HepG2 (cell line): Measurements from ENCODE around the gene KLHDC2. TPM values are rescaled to one million over a fixed set of nuclear protein-coding genes. Genes with fewer than 3 reads are reported as not detected.
A peak's percentile ranks its signal among the peaks of the same experiment; 100 is the strongest.
"Not testable (repeated sequence)": the region's sequence is repeated elsewhere in the genome, so short reads cannot be mapped to it uniquely, and the experiment has no call there.

Experiments
- ETV5 ChIP-seq: IDR thresholded peaks from 2 replicates; pipeline ENCODE4 v1.6.1; 2018; ENCODE audit warnings: missing biosample characterization, missing genetic modification reagents, inconsistent platforms, borderline replicate concordance
- FOXA3 ChIP-seq: IDR thresholded peaks from 2 replicates; pipeline ENCODE4 v1.6.1; 2016; ENCODE audit warnings: missing genetic modification reagents, missing compliant biosample characterization
- FOXC1 ChIP-seq: sonication (generic); formaldehyde crosslinking; IDR thresholded peaks from 2 replicates; pipeline ENCODE4 v1.8.0; 2022; ENCODE audit warnings: mild to moderate bottlenecking, missing genetic modification reagents, borderline replicate concordance
- IRF2 ChIP-seq: IDR thresholded peaks from 2 replicates; pipeline ENCODE4 v1.6.1; 2018; ENCODE audit warnings: missing genetic modification reagents, missing compliant biosample characterization
- ISL2 ChIP-seq: sonication (generic); formaldehyde crosslinking; IDR thresholded peaks from 2 replicates; pipeline ENCODE4 v1.5.0; 2020; ENCODE audit warnings: missing genetic modification reagents
- KDM3A ChIP-seq: IDR thresholded peaks from 2 replicates; pipeline ENCODE4 v1.6.1; 2018; ENCODE audit warnings: low read depth, missing compliant biosample characterization
- KDM6A ChIP-seq: IDR thresholded peaks from 2 replicates; pipeline ENCODE4 v1.6.1; 2016; ENCODE audit warnings: low read depth
- MED13 ChIP-seq: sonication (generic); formaldehyde crosslinking; IDR thresholded peaks from 2 replicates; pipeline ENCODE4 v1.5.0; 2020; ENCODE audit warnings: missing genetic modification reagents
- NCOR1 ChIP-seq: fragments of 200-600 bp; sonication (generic); IDR thresholded peaks from 2 replicates; pipeline ENCODE4 v1.7.0; 2017; ENCODE audit warnings: antibody characterized with exemption, low read length, borderline replicate concordance
- POGZ ChIP-seq: sonication (generic); formaldehyde crosslinking; IDR thresholded peaks from 2 replicates; pipeline ENCODE4 v1.4.0; 2020; ENCODE audit warnings: mild to moderate bottlenecking, missing genetic modification reagents
- PPARG ChIP-seq: conservative IDR thresholded peaks from 2 replicates; pipeline ENCODE4 v1.6.1; 2016; ENCODE audit warnings: missing biosample characterization, missing genetic modification reagents
- RELA ChIP-seq: sonication (generic); formaldehyde crosslinking; IDR thresholded peaks from 2 replicates; pipeline ENCODE4 v1.4.0; 2020; ENCODE audit warnings: missing genetic modification reagents
- REPIN1 ChIP-seq: sonication (generic); formaldehyde crosslinking; IDR thresholded peaks from 2 replicates; pipeline ENCODE4 v1.8.0; 2022; ENCODE audit warnings: missing genetic modification reagents, low read depth, mild to moderate bottlenecking, borderline replicate concordance
- SALL1 ChIP-seq: sonication (generic); formaldehyde crosslinking; IDR thresholded peaks from 2 replicates; pipeline ENCODE4 v1.8.0; 2022; ENCODE audit warnings: mild to moderate bottlenecking, missing genetic modification reagents
- SAP130 ChIP-seq: IDR thresholded peaks from 2 replicates; pipeline ENCODE4 v1.6.1; 2016; ENCODE audit warnings: low read depth
- SIX4 ChIP-seq: sonication (generic); formaldehyde crosslinking; IDR thresholded peaks from 2 replicates; pipeline ENCODE4 v1.4.0; 2020; ENCODE audit warnings: missing genetic modification reagents
- SOX13 ChIP-seq, 3 experiments: fragments of 450-650 bp in 1 of 3; sonication (generic) in 1 of 3; formaldehyde crosslinking in 1 of 3; IDR thresholded peaks in 2 of 3; conservative IDR thresholded peaks in 1 of 3; 2 replicates each; pipeline versions ENCODE4 v1.5.0 to v1.6.1; 2016 to 2020; ENCODE audit warnings: antibody characterized with exemption in 1 of 3, mild to moderate bottlenecking in 1 of 3, missing compliant biosample characterization in 1 of 3, missing genetic modification reagents in 1 of 3, moderate library complexity in 1 of 3
- SOX6 ChIP-seq, 2 experiments: fragments of 450-650 bp in 1 of 2; sonication (generic) in 1 of 2; formaldehyde crosslinking in 1 of 2; IDR thresholded peaks; 2 replicates each; pipeline versions ENCODE4 v1.4.0 to v1.6.1; 2017 to 2020; ENCODE audit warnings: antibody characterized with exemption in 1 of 2, mild to moderate bottlenecking in 1 of 2, missing genetic modification reagents in 1 of 2
- TARDBP ChIP-seq: sonication (generic); formaldehyde crosslinking; IDR thresholded peaks from 2 replicates; pipeline ENCODE4 v1.8.0; 2022; ENCODE audit warnings: mild to moderate bottlenecking, missing genetic modification reagents
- TCF7 ChIP-seq: sonication (generic); IDR thresholded peaks from 2 replicates; pipeline ENCODE4 v1.6.1; 2016; ENCODE audit warnings: antibody characterized with exemption, low read depth
- ZNF33A ChIP-seq: sonication (generic); formaldehyde crosslinking; IDR thresholded peaks from 2 replicates; pipeline ENCODE4 v1.5.1; 2020; ENCODE audit warnings: missing genetic modification reagents, mild to moderate bottlenecking, moderate library complexity, borderline replicate concordance
- ZNF556 ChIP-seq: sonication (generic); formaldehyde crosslinking; IDR thresholded peaks from 2 replicates; pipeline ENCODE4 v1.4.0; 2020; ENCODE audit warnings: mild to moderate bottlenecking, missing genetic modification reagents, borderline replicate concordance
- ZNF670 ChIP-seq: sonication (generic); formaldehyde crosslinking; IDR thresholded peaks from 2 replicates; pipeline ENCODE4 v1.8.0; 2022; ENCODE audit warnings: mild to moderate bottlenecking, missing genetic modification reagents, borderline replicate concordance
- polyA plus RNA-seq, 8 experiments: library from polyadenylated mRNA; depleted of rRNA in 3 of 8; stranded (reverse) in 7 of 8; unstranded in 1 of 8; fragments of >200 nt; fragmentation: Illumina TruSeq in 4 of 8; extraction: Trizol in 4 of 8; gene quantifications; 2 replicates each; pipeline versions ENCODE4 v1.2.1 to v1.2.3, GENCODE V29; 2011 to 2016; ENCODE audit warnings: low read depth in 4 of 8, missing spikeins in 1 of 8, mixed read lengths in 1 of 8; ENCODE audit not compliant: insufficient read depth in 1 of 8
- total RNA-seq, 5 experiments: library from RNA; depleted of rRNA; stranded (reverse); fragments of >200 nt; fragmentation: Illumina TruSeq; extraction: Trizol; gene quantifications; 2 replicates each; pipeline ENCODE4 v1.2.3, GENCODE V29; 2016; ENCODE audit warnings: low read depth in 1 of 5
- TF ChIP-seq, protein P1 (sequence below): sonication (generic); formaldehyde crosslinking; conservative IDR thresholded peaks from 2 replicates; pipeline ENCODE4 v1.8.1; 2023; ENCODE audit warnings: missing genetic modification reagents
- TF ChIP-seq, protein P2 (sequence below): sonication (generic); formaldehyde crosslinking; IDR thresholded peaks from 2 replicates; pipeline ENCODE4 v1.4.0; 2020; ENCODE audit warnings: missing genetic modification reagents

Gene KLHDC2
- total and polyA plus RNA-seq, 2 of the 13 experiments (the other 11 are each of a cell fraction or from before 2014, with no cell fraction given), result 95.5 to 170 TPM

DNA sequence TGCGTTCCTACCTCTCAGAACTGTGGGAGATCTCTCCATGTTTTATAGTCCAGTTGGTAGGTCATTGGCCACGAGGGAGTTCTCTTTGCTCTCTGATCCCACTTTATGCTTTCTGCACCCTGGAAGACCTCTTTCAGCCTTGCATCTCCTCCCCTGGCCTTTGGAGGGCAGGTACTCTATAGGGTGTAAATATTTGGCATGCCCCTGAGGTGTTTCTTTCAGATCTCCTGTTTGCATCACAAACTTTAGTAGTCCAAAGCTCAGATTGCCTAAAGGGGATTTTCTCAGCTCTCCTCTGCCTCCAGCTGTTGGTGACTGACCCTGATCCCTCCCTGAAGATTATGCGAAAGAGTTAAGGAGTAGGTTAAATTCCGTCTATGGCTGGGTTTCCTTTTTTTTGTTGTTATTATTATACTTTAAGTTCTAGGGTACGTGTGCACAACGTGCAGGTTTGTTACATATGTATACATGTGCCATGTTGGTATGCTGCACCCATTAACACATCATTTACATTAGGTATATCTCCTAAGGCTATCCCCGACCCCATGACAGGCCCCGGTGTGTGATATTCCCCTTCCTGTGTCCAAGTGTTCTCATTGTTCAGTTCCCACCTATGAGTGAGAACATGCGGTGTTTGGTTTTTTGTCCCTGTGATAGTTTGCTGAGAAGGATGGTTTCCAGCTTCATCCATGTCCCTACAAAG is 46.1 kb upstream of the KLHDC2 start (continued):
- TF ChIP-seq FOXA3 (CRISPR knock-in tag) (peak; percentile 87), REPIN1 (CRISPR knock-in tag) (peak; percentile 67; the same call in 1 of the 2 replicates), KDM6A (0 out of 2 replicates have a peak, but pooled peaks have one; percentile 58), IRF2 (CRISPR knock-in tag) (peak; percentile 43; the same call in 1 of the 2 replicates), SAP130 (CRISPR knock-in tag) (peak; percentile 59), ZNF556 (peak; percentile 68; the same call in 1 of the 2 replicates), ZNF33A (CRISPR knock-in tag) (0 out of 2 replicates have a peak, but pooled peaks have one; percentile 35), MED13 (CRISPR knock-in tag) (0 out of 2 replicates have a peak, but pooled peaks have one; percentile 45), ZNF670 (0 out of 2 replicates have a peak, but pooled peaks have one; percentile 70), SIX4 (CRISPR knock-in tag) (peak; percentile 50; the same call in 1 of the 2 replicates), ETV5 (CRISPR knock-in tag) (peak; percentile 71; the same call in 1 of the 2 replicates), NCOR1 (peak; percentile 87), FOXC1 (CRISPR knock-in tag) (peak; percentile 60; the same call in 1 of the 2 replicates), RELA (CRISPR knock-in tag) (peak; percentile 80; the same call in 1 of the 2 replicates), TCF7 (peak; percentile 89), ISL2 (CRISPR knock-in tag) (peak; percentile 86), PPARG (peak; percentile 65), SALL1 (CRISPR knock-in tag) (peak; percentile 78), KDM3A (CRISPR knock-in tag) (peak; percentile 71), SOX6 (CRISPR knock-in tag; IDR thresholded peaks at IDR 0.05) (peak; percentile 89), SOX13 (CRISPR knock-in tag; conservative IDR thresholded peaks at IDR 0.05 in 1 of 2, IDR thresholded peaks at IDR 0.05 in 1 of 2) (peak in 1 of 2 experiments; percentile 76; a peak in 2 of 4 replicates), POGZ (CRISPR knock-in tag) (peak; percentile 79), TARDBP (peak; percentile 83)
- TF ChIP-seq, protein P1, sequence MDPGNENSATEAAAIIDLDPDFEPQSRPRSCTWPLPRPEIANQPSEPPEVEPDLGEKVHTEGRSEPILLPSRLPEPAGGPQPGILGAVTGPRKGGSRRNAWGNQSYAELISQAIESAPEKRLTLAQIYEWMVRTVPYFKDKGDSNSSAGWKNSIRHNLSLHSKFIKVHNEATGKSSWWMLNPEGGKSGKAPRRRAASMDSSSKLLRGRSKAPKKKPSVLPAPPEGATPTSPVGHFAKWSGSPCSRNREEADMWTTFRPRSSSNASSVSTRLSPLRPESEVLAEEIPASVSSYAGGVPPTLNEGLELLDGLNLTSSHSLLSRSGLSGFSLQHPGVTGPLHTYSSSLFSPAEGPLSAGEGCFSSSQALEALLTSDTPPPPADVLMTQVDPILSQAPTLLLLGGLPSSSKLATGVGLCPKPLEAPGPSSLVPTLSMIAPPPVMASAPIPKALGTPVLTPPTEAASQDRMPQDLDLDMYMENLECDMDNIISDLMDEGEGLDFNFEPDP (CRISPR knock-in tag), result 0 out of 2 replicates have a peak, but pooled peaks have one; percentile 73
- TF ChIP-seq SOX6, SOX13 (IDR thresholded peaks at IDR 0.05): not testable (repeated sequence)
- TF ChIP-seq, protein P2, sequence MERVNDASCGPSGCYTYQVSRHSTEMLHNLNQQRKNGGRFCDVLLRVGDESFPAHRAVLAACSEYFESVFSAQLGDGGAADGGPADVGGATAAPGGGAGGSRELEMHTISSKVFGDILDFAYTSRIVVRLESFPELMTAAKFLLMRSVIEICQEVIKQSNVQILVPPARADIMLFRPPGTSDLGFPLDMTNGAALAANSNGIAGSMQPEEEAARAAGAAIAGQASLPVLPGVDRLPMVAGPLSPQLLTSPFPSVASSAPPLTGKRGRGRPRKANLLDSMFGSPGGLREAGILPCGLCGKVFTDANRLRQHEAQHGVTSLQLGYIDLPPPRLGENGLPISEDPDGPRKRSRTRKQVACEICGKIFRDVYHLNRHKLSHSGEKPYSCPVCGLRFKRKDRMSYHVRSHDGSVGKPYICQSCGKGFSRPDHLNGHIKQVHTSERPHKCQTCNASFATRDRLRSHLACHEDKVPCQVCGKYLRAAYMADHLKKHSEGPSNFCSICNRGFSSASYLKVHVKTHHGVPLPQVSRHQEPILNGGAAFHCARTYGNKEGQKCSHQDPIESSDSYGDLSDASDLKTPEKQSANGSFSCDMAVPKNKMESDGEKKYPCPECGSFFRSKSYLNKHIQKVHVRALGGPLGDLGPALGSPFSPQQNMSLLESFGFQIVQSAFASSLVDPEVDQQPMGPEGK (CRISPR knock-in tag), result peak; percentile 46; the same call in 1 of the 2 replicates
